ENCODE measurements around the gene NINJ2. TPM values are rescaled to one million over a fixed set of nuclear protein-coding genes. Genes with fewer than 3 reads are reported as not detected.

NINJ2 gene
- total and polyA plus RNA-seq, 12 donors, result 1.9 to 25.7 (median 8.3) TPM

DNA sequence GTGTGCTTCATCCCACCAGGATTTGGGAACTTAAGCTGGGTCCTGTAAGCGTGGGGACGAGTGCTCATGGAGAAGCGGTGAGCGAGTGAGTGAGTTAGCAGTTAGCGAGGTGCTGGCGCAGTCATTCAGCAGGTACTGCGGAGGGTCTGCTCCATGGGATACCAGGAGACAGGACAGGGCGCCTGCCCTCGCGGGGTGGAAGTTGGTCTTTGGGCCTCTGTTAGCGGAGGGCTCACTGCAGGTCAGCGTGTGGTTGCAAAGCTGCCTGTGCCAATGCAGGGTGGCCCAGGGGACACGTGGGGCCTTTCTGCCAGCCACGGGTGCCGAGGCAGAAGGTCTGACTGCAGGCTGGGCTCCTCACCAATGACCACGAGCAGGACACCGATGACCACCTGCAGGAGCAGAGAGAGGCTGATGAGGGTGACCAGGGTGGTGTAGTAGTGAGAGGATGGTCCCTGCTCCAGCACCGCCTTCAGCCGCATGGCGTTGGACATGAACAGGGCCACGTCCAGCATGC is 97.6 kb downstream of the NINJ2 start:
- H3K9me3 ChIP-seq, result no peaks in the 10 kb centered on the region
- intact Hi-C loops (cut with DNase I), result loop anchor here in 9 of 10 donors (5.0 to 10.0 kb wide), 8 partner anchors 249 to 1019 kb away; partner anchors contain the start of gene RAD52 (in 1 of the 9)
- TF ChIP-seq, protein P1, sequence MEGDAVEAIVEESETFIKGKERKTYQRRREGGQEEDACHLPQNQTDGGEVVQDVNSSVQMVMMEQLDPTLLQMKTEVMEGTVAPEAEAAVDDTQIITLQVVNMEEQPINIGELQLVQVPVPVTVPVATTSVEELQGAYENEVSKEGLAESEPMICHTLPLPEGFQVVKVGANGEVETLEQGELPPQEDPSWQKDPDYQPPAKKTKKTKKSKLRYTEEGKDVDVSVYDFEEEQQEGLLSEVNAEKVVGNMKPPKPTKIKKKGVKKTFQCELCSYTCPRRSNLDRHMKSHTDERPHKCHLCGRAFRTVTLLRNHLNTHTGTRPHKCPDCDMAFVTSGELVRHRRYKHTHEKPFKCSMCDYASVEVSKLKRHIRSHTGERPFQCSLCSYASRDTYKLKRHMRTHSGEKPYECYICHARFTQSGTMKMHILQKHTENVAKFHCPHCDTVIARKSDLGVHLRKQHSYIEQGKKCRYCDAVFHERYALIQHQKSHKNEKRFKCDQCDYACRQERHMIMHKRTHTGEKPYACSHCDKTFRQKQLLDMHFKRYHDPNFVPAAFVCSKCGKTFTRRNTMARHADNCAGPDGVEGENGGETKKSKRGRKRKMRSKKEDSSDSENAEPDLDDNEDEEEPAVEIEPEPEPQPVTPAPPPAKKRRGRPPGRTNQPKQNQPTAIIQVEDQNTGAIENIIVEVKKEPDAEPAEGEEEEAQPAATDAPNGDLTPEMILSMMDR (IDR thresholded peaks at IDR 0.05), result no peak
- H3K27me3 ChIP-seq, result no peaks in the 10 kb centered on the region
- peaks cover 0 to 32% (median 0%) of the 10 kb centered on the region in 9 donors for H3K36me3 ChIP-seq
- no peak overlapping the region for H3K4me3 ChIP-seq
- WGBS, 2 donors, result 95 to 96% methylated on average over 21 of the region's 21 CpGs
- ATAC-seq, result no peak
- no peak overlapping the region for H3K27ac ChIP-seq
- no peak for DNase-seq
- peaks cover 4 to 55% (median 23%) of the 10 kb centered on the region in 9 donors for H3K4me1 ChIP-seq

DNA sequence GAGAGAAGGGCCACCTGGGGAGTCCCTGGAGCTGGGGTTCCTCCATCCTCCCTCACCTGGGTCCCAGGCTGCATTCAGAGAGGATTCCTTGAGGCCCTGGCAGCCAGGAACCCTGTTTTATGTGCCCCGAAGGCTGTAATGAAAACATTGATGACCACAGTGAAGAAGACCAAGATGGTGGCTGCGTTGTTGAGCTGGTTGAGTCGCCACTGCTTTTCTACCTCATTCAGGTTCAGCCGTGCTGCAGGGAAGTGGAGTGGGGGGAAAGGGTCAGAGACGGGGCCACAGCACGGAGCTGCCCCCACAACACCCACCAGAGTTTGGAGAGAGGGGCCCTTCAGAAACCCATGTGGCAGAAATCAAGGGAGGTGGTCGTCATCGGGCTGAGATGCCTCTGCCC is 98.1 kb downstream of the NINJ2 start:
- intact Hi-C loops (cut with DNase I), result loop anchor here in 9 of 10 donors (5.0 to 10.0 kb wide), 8 partner anchors 250 to 1020 kb away; partner anchors contain the start of gene RAD52 (in 1 of the 9)
- TF ChIP-seq, protein P1 (IDR thresholded peaks at IDR 0.05), result no peak
- Histone ChIP-seq H3K27ac (no peak overlapping the region), H3K36me3 (peaks cover 0 to 32% (median 0%) of the 10 kb centered on the region in 9 donors), H3K9me3 (no peaks in the 10 kb centered on the region), H3K27me3 (no peaks in the 10 kb centered on the region), H3K4me1 (peaks cover 4 to 55% (median 19%) of the 10 kb centered on the region in 9 donors), H3K4me3 (no peak overlapping the region)
- ATAC-seq (no peak), DNase-seq (no peak)
- 87 to 89% methylated on average over 8 of the region's 8 CpGs for WGBS, 2 donors

DNA sequence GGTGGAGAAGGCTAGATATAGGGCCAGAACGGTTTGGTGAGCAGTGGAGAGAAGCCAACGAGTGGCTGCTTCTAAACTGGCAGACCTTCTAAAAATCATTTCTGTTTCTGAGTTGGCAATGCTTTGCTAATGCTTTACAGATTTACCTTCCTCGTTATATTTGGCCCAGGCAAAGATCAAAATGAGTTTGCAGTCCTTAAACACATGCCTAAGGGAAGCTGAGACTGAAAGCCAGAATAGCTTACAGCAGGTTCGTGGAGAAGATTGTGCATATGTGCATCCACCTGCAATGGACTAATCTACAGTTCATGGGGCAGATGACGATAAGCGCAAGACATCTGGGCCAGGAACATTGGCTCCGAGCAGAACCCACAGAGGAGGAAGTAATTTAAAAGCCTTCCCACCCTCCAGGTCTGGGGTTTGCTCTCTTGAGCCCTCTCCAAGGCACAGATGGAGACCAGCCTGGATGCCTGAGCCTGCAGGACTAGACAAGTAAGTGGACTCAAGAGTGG is 99.4 kb downstream of the NINJ2 start:
- no peaks in the 10 kb centered on the region for H3K27me3 ChIP-seq

DNA sequence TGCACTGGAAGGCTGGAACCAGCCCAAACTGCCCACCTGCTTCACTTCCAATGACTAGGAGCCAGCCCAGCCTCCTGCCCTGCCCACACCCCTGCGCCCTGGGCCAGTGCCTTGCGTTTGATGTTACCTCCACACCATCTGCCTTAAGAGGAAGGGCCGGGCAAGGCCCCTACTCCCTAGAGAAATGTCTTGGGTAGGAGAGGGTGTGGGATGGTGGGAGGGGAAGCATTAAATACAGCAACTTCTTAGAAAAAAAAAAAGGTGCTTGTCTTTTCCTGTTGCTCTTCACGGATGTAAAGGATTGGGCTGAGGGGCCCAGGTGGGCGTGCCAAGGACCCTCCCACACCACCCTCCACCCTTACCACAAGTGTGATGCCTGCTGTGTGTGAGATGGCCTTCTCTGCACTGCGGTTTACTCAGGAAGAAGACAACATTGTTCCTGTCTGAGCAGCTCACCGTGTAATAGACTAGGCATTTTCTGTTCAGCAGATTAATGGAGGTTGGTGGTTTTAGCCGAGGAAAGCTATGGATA is 99.9 kb downstream of the NINJ2 start:
- intact Hi-C loops (cut with DNase I), result loop anchor here in 7 of 10 donors (10.0 kb wide), 5 partner anchors 251 to 1021 kb away; partner anchors contain the start of gene RAD52 (in 1 of the 7)
- WGBS, 2 donors, result 68 to 72% methylated on average over 8 of the region's 8 CpGs

More for the DNA sequence above, 99.4 kb downstream of the NINJ2 start:
- H3K4me1 ChIP-seq, result peaks cover 0 to 52% (median 6%) of the 10 kb centered on the region in 9 donors
- H3K9me3 ChIP-seq, result no peaks in the 10 kb centered on the region
- DNase-seq (no peak), ATAC-seq (no peak)
- 65 to 68% methylated on average over 7 of the region's 7 CpGs for WGBS, 2 donors
- H3K36me3 ChIP-seq, result peaks cover 0 to 44% (median 0%) of the 10 kb centered on the region in 9 donors
- peak overlapping the region in 2 of 10 donors; percentile 6 to 84 for H3K27ac ChIP-seq
- TF ChIP-seq, protein P1 (IDR thresholded peaks at IDR 0.05), result no peak
- intact Hi-C loops (cut with DNase I), result loop anchor here in 7 of 10 donors (10.0 kb wide), 5 partner anchors 251 to 1021 kb away; partner anchors contain the start of gene RAD52 (in 1 of the 7)
- H3K4me3 ChIP-seq, result no peak overlapping the region

More for the DNA sequence above, 99.9 kb downstream of the NINJ2 start:
- Histone ChIP-seq H3K27me3 (no peaks in the 10 kb centered on the region), H3K36me3 (peaks cover 0 to 49% (median 0%) of the 10 kb centered on the region in 9 donors), H3K4me1 (peaks cover 0 to 52% (median 6%) of the 10 kb centered on the region in 9 donors), H3K4me3 (no peak overlapping the region), H3K9me3 (no peaks in the 10 kb centered on the region), H3K27ac (peak overlapping the region in 3 of 10 donors; percentile 6 to 84 (median 28))
- no peak for DNase-seq
- TF ChIP-seq, protein P1 (IDR thresholded peaks at IDR 0.05), result no peak
- ATAC-seq, result no peak
